H9 (cell line): ENCODE data around the gene CALCR. TPM values are rescaled to one million over a fixed set of nuclear protein-coding genes. Genes with fewer than 3 reads are reported as not detected.

Experiments
- DNase-seq: peaks from one replicate; pipeline ENCODE4 v3.0.0-alpha.2; 2017
- H2AFZ ChIP-seq: one replicate; pipeline ENCODE4 v1.6.1; 2013; ENCODE audit warnings: mild to moderate bottlenecking, low read length, control low read depth, moderate library complexity
- H2AK5ac ChIP-seq: 2 replicates; pipeline ENCODE4 v1.6.1; 2013; ENCODE audit warnings: low read length, control low read depth, mixed read lengths; ENCODE audit not compliant: insufficient read length
- H2BK120ac ChIP-seq: one replicate; pipeline ENCODE4 v1.6.1; 2013; ENCODE audit warnings: low read depth, mild to moderate bottlenecking, low read length, control low read depth, inconsistent platforms; ENCODE audit not compliant: poor library complexity, severe bottlenecking
- H2BK12ac ChIP-seq: 2 replicates; pipeline ENCODE4 v1.6.1; 2013; ENCODE audit warnings: low read length, control low read depth, mixed read lengths, low read depth; ENCODE audit not compliant: insufficient read length
- H2BK15ac ChIP-seq: 2 replicates; pipeline ENCODE4 v1.6.1; 2013; ENCODE audit warnings: low read depth, low read length, control low read depth
- H2BK20ac ChIP-seq: one replicate; pipeline ENCODE4 v1.6.1; 2013; ENCODE audit warnings: low read depth, mild to moderate bottlenecking, low read length, control low read depth, inconsistent platforms; ENCODE audit not compliant: poor library complexity, severe bottlenecking
- H2BK5ac ChIP-seq: 2 replicates; pipeline ENCODE4 v1.6.1; 2013; ENCODE audit warnings: low read length, control low read depth, mixed read lengths; ENCODE audit not compliant: insufficient read length
- H3K14ac ChIP-seq: 2 replicates; pipeline ENCODE4 v1.6.1; 2013; ENCODE audit warnings: low read length, control low read depth; ENCODE audit not compliant: insufficient read depth
- H3K18ac ChIP-seq: 2 replicates; pipeline ENCODE4 v1.6.1; 2013; ENCODE audit warnings: low read depth, mild to moderate bottlenecking, mixed read lengths, low read length, control low read depth; ENCODE audit not compliant: insufficient read length
- H3K23ac ChIP-seq: 2 replicates; pipeline ENCODE4 v1.6.1; 2013; ENCODE audit warnings: low read length, control low read depth, mixed read lengths, low read depth; ENCODE audit not compliant: insufficient read length
- H3K23me2 ChIP-seq: 2 replicates; pipeline ENCODE4 v1.6.1; 2013; ENCODE audit warnings: low read depth, mild to moderate bottlenecking, mixed read lengths, low read length, control low read depth; ENCODE audit not compliant: insufficient read length, poor library complexity, severe bottlenecking
- H3K27ac ChIP-seq: 2 replicates; pipeline ENCODE4 v1.5.1; 2013; ENCODE audit warnings: low read length, control low read depth, mixed read lengths, low read depth; ENCODE audit not compliant: insufficient read length
- H3K27me3 ChIP-seq: 2 replicates; pipeline ENCODE4 v1.6.1; 2013; ENCODE audit warnings: low read length, control low read depth, inconsistent platforms; ENCODE audit not compliant: insufficient read depth
- H3K4ac ChIP-seq: 2 replicates; pipeline ENCODE4 v1.6.1; 2013; ENCODE audit warnings: low read depth, mild to moderate bottlenecking, control low read depth, inconsistent platforms, low read length, moderate library complexity
- H3K4me1 ChIP-seq: 2 replicates; pipeline ENCODE4 v1.6.1; 2013; ENCODE audit warnings: low read length, control low read depth, inconsistent platforms; ENCODE audit not compliant: insufficient read depth
- H3K4me2 ChIP-seq: 2 replicates; pipeline ENCODE4 v1.6.1; 2013; ENCODE audit warnings: low read length, control low read depth, mixed read lengths; ENCODE audit not compliant: insufficient read length, insufficient read depth
- H3K56ac ChIP-seq: 2 replicates; pipeline ENCODE4 v1.6.1; 2013; ENCODE audit warnings: low read depth, mild to moderate bottlenecking, mixed read lengths, low read length, control low read depth; ENCODE audit not compliant: insufficient read length
- H3K79me1 ChIP-seq: 2 replicates; pipeline ENCODE4 v1.6.1; 2013; ENCODE audit warnings: low read depth, mild to moderate bottlenecking, moderate library complexity, low read length, control low read depth, inconsistent platforms; ENCODE audit not compliant: insufficient read depth, poor library complexity, severe bottlenecking
- H3K79me2 ChIP-seq: 2 replicates; pipeline ENCODE4 v1.6.1; 2013; ENCODE audit warnings: low read length, control low read depth, inconsistent platforms; ENCODE audit not compliant: insufficient read depth
- H3K9ac ChIP-seq: 2 replicates; pipeline ENCODE4 v1.6.1; 2013; ENCODE audit warnings: low read length, control low read depth, mixed read lengths; ENCODE audit not compliant: insufficient read length; ENCODE audit errors: extremely low read depth
- H3K9me3 ChIP-seq: one replicate; pipeline ENCODE4 v1.6.1; 2013; ENCODE audit warnings: low read depth, low read length, inconsistent platforms; ENCODE audit not compliant: control insufficient read depth
- H3T11ph ChIP-seq: one replicate; pipeline ENCODE4 v1.6.1; 2013; ENCODE audit warnings: mild to moderate bottlenecking, low read length, control low read depth, inconsistent platforms
- H4K20me1 ChIP-seq: one replicate; pipeline ENCODE4 v1.6.1; 2013; ENCODE audit not compliant: control insufficient read depth, insufficient read length, insufficient read depth
- H4K5ac ChIP-seq: 2 replicates; pipeline ENCODE4 v1.6.1; 2013; ENCODE audit warnings: low read depth, mild to moderate bottlenecking, mixed read lengths, low read length, control low read depth; ENCODE audit not compliant: insufficient read length
- H4K8ac ChIP-seq: replicated peaks from 2 replicates; pipeline ENCODE4 v1.6.1; 2013; ENCODE audit warnings: low read length, control low read depth, mixed read lengths, low read depth; ENCODE audit not compliant: insufficient read length
- H4K91ac ChIP-seq: 2 replicates; pipeline ENCODE4 v1.6.1; 2013; ENCODE audit warnings: low read depth, mild to moderate bottlenecking, moderate library complexity, mixed read lengths, low read length, control low read depth; ENCODE audit not compliant: insufficient read length
- H3K27ac Mint-ChIP-seq, 3 experiments: 2 replicates in 2 of 3; 3 replicates in 1 of 3; pipeline ENCODE4 v1.8.0; 2020 to 2021; ENCODE audit warnings: mixed read lengths in 3 of 3, mild to moderate bottlenecking in 1 of 3, moderate library complexity in 1 of 3
- H3K27me3 Mint-ChIP-seq: 2 replicates; pipeline ENCODE4 v1.8.0; 2021; ENCODE audit warnings: low read depth, mild to moderate bottlenecking, moderate library complexity, mixed read lengths
- H3K36me3 Mint-ChIP-seq, 3 experiments: 2 replicates in 2 of 3; 3 replicates in 1 of 3; pipeline ENCODE4 v1.8.0; 2020 to 2021; ENCODE audit warnings: low read depth in 3 of 3, mixed read lengths in 3 of 3; ENCODE audit not compliant: insufficient read depth in 1 of 3
- H3K4me1 Mint-ChIP-seq, 2 experiments: 2 replicates each; pipeline ENCODE4 v1.8.0; 2020; ENCODE audit warnings: mixed read lengths in 2 of 2
- H3K4me3 Mint-ChIP-seq, 2 experiments: 2 replicates in 1 of 2; 3 replicates in 1 of 2; pipeline ENCODE4 v1.8.0; 2020 to 2021; ENCODE audit warnings: mild to moderate bottlenecking in 2 of 2, mixed read lengths in 2 of 2, moderate library complexity in 1 of 2
- H3K9me3 Mint-ChIP-seq, 2 experiments: 2 replicates in 1 of 2; 3 replicates in 1 of 2; pipeline ENCODE4 v1.8.0; 2020; ENCODE audit warnings: mild to moderate bottlenecking in 2 of 2, mixed read lengths in 2 of 2, moderate library complexity in 1 of 2
- CTCF ChIP-seq: fragments of 200-600 bp; sonication (generic); conservative IDR thresholded peaks from 3 replicates; pipeline ENCODE4 v1.8.0; 2021; ENCODE audit warnings: antibody characterized with exemption, mild to moderate bottlenecking
- WGBS: extraction: QIAGEN DNeasy Blood & Tissue Kit; methylation state at CpG from one replicate; pipeline ENCODE4 v1.1.7; 2013; ENCODE audit warnings: missing lambda C conversion rate, low lambda C conversion rate, mixed read lengths; ENCODE audit not compliant: insufficient read length; ENCODE audit errors: extremely low coverage; 5-methylcytosine and 5-hydroxymethylcytosine counted together
- total RNA-seq: library from RNA; stranded (reverse); gene quantifications from 2 replicates; pipeline ENCODE4 v1.2.1, GENCODE V29; 2021

Gene CALCR
- total RNA-seq, 1 experiment from 2014 or later, result 0.52 TPM

GRCh38 chr7:93409324-93409723 lies 165.2 kb downstream of the CALCR start:
- H2BK5ac ChIP-seq, result no peak overlapping the region
- no peak overlapping the region for H2AFZ ChIP-seq
- no peaks in the 10 kb centered on the region for H3K79me2 ChIP-seq
- no peak overlapping the region for H3K18ac ChIP-seq
- no peak overlapping the region for H3K23ac ChIP-seq
- Mint-ChIP-seq H3K27me3 (no peaks in the 10 kb centered on the region), H3K4me3 (no peak overlapping the region), H3K9me3 (peaks cover 15 to 24% of the 10 kb centered on the region in 2 experiments; a peak in 4 of 5 replicates), H3K4me1 (peaks cover 3% of the 10 kb centered on the region in 2 experiments), H3K27ac (no peak overlapping the region), H3K36me3 (peaks cover 10 to 24% (median 14%) of the 10 kb centered on the region in 3 experiments)
- no CpG with 5 or more reads among the region's 3 CpGs for WGBS
- H4K20me1 ChIP-seq, result no peaks in the 10 kb centered on the region
- H4K8ac ChIP-seq, result no peak overlapping the region
- H3K27ac ChIP-seq, result no peak overlapping the region
- no peak overlapping the region for H2BK12ac ChIP-seq
- H3K79me1 ChIP-seq, result no peaks in the 10 kb centered on the region
- no peak overlapping the region for H3K9ac ChIP-seq
- TF ChIP-seq CTCF, result no peak
- H2AK5ac ChIP-seq, result no peak overlapping the region
- H2BK15ac ChIP-seq, result no peak overlapping the region
- no peak overlapping the region for H4K5ac ChIP-seq
- H3K14ac ChIP-seq, result no peak overlapping the region
- H2BK20ac ChIP-seq, result no peak overlapping the region
- no peaks in the 10 kb centered on the region for H3K27me3 ChIP-seq
- H4K91ac ChIP-seq, result no peak overlapping the region
- H2BK120ac ChIP-seq, result no peak overlapping the region
- H3K23me2 ChIP-seq, result no peaks in the 10 kb centered on the region
- H3K9me3 ChIP-seq, result no peaks in the 10 kb centered on the region
- no peaks in the 10 kb centered on the region for H3K4me1 ChIP-seq
- no peak overlapping the region for H3K4ac ChIP-seq
- no peak overlapping the region for H3K4me2 ChIP-seq
- no peak for DNase-seq
- no peak overlapping the region for H3T11ph ChIP-seq
- H3K56ac ChIP-seq, result no peak overlapping the region
